GM23338 (cell line): Measurements from ENCODE around the gene PLEKHO1. TPM values are rescaled to one million over a fixed set of nuclear protein-coding genes. Genes with fewer than 3 reads are reported as not detected.

ENCODE experiments used
- ATAC-seq: fragments of 200-7000 bp; cut with Tn5 transposase; 3 replicates; pipeline ENCODE4 v1.9.1; 2020
- DNase-seq: peaks from one replicate; pipeline ENCODE4 v3.0.0-alpha.2; 2015; ENCODE audit warnings: low spot score
- H2AFZ ChIP-seq: fragments of 200-600 bp; sonication (generic); 2 replicates; pipeline ENCODE4 v1.8.0; 2016; ENCODE audit warnings: antibody characterized with exemption, mild to moderate bottlenecking, moderate library complexity
- H3F3A ChIP-seq: fragments of 200-600 bp; sonication (generic); replicated peaks from 2 replicates; pipeline ENCODE4 v1.8.0; 2017; ENCODE audit warnings: antibody characterized with exemption, mixed run types, low read depth
- H3K27ac ChIP-seq: fragments of 200-600 bp; sonication (generic); 2 replicates; pipeline ENCODE4 v1.6.1; 2016; ENCODE audit warnings: low read depth
- H3K27me3 ChIP-seq: fragments of 200-600 bp; sonication (generic); 2 replicates; pipeline ENCODE4 v1.8.0; 2016; ENCODE audit warnings: mild to moderate bottlenecking, mixed run types, moderate library complexity; ENCODE audit not compliant: insufficient read depth
- H3K36me3 ChIP-seq: fragments of 200-600 bp; sonication (generic); 2 replicates; pipeline ENCODE4 v1.8.0; 2016; ENCODE audit warnings: mild to moderate bottlenecking; ENCODE audit not compliant: insufficient read depth
- H3K4me1 ChIP-seq: fragments of 200-600 bp; sonication (generic); 2 replicates; pipeline ENCODE4 v1.8.0; 2016; ENCODE audit warnings: mild to moderate bottlenecking, moderate library complexity; ENCODE audit not compliant: insufficient read depth
- H3K4me2 ChIP-seq: fragments of 200-600 bp; sonication (generic); 2 replicates; pipeline ENCODE4 v1.7.1; 2017; ENCODE audit warnings: mixed run types
- H3K4me3 ChIP-seq: fragments of 200-600 bp; sonication (generic); 2 replicates; pipeline ENCODE4 v1.6.1; 2016; ENCODE audit warnings: mixed run types
- H3K79me2 ChIP-seq: fragments of 200-600 bp; sonication (generic); replicated peaks from 2 replicates; pipeline ENCODE4 v1.8.0; 2017; ENCODE audit warnings: mild to moderate bottlenecking; ENCODE audit not compliant: insufficient read depth
- H3K9me2 ChIP-seq: fragments of 200-600 bp; sonication (generic); 2 replicates; pipeline ENCODE4 v1.8.0; 2017; ENCODE audit not compliant: insufficient read depth
- H4K20me1 ChIP-seq: fragments of 200-600 bp; sonication (generic); replicated peaks from 2 replicates; pipeline ENCODE4 v1.8.0; 2017; ENCODE audit warnings: mild to moderate bottlenecking; ENCODE audit not compliant: insufficient read depth
- H3K27ac Mint-ChIP-seq: 2 replicates; pipeline ENCODE4 v1.8.0; 2020; ENCODE audit warnings: inconsistent platforms, mild to moderate bottlenecking, moderate library complexity, mixed read lengths
- H3K27me3 Mint-ChIP-seq: 3 replicates; pipeline ENCODE4 v1.8.0; 2022; ENCODE audit warnings: low read depth, mild to moderate bottlenecking, moderate library complexity, mixed read lengths, inconsistent platforms; ENCODE audit not compliant: insufficient read depth, poor library complexity
- H3K36me3 Mint-ChIP-seq: 3 replicates; pipeline ENCODE4 v1.8.0; 2021; ENCODE audit warnings: low read depth, mild to moderate bottlenecking, inconsistent platforms, moderate library complexity, mixed read lengths
- H3K4me1 Mint-ChIP-seq: 3 replicates; pipeline ENCODE4 v1.8.0; 2020; ENCODE audit warnings: mild to moderate bottlenecking, inconsistent platforms, mixed read lengths
- H3K4me3 Mint-ChIP-seq: 3 replicates; pipeline ENCODE4 v1.8.0; 2021; ENCODE audit warnings: moderate library complexity, mild to moderate bottlenecking, inconsistent platforms, mixed read lengths
- H3K9me3 Mint-ChIP-seq: 3 replicates; pipeline ENCODE4 v1.8.0; 2020; ENCODE audit warnings: moderate library complexity, mild to moderate bottlenecking, inconsistent platforms, mixed read lengths
- CREB1 ChIP-seq: fragments of 250-450 bp; sonication (Bioruptor Pico); IDR thresholded peaks from 2 replicates; pipeline ENCODE4 v1.5.0; 2020; ENCODE audit warnings: low read depth, mild to moderate bottlenecking, moderate library complexity
- CTCF ChIP-seq, 2 experiments: fragments of 200-600 bp in 1 of 2; sonication (generic) in 1 of 2; conservative IDR thresholded peaks; 2 replicates each; pipeline versions ENCODE4 v1.5.1 to v1.6.1; 2016 to 2017; ENCODE audit warnings: antibody characterized with exemption in 2 of 2, low read depth in 2 of 2, mild to moderate bottlenecking in 2 of 2, moderate library complexity in 1 of 2
- EZH2 ChIP-seq: fragments of 200-600 bp; sonication (generic); IDR thresholded peaks from one replicate; pipeline ENCODE4 v1.8.0; 2017; ENCODE audit warnings: antibody characterized with exemption, mild to moderate bottlenecking, low read depth; ENCODE audit not compliant: unreplicated experiment
- NANOG ChIP-seq: IDR thresholded peaks from 2 replicates; pipeline ENCODE4 v1.6.1; 2016; ENCODE audit warnings: antibody characterized with exemption, borderline replicate concordance
- POLR2AphosphoS5 ChIP-seq: IDR thresholded peaks from 2 replicates; pipeline ENCODE4 v1.6.1; 2016; ENCODE audit warnings: antibody characterized with exemption, low read depth
- REST ChIP-seq: IDR thresholded peaks from one replicate; pipeline ENCODE4 v1.6.1; 2018; ENCODE audit warnings: antibody characterized with exemption; ENCODE audit not compliant: unreplicated experiment
- STAT1 ChIP-seq: IDR thresholded peaks from one replicate; pipeline ENCODE4 v1.6.1; 2016; ENCODE audit warnings: antibody characterized with exemption; ENCODE audit not compliant: unreplicated experiment
- ZNF114 ChIP-seq: fragments of 250-450 bp; sonication (Bioruptor Pico); IDR thresholded peaks from 2 replicates; pipeline ENCODE4 v1.5.0; 2020; ENCODE audit warnings: mild to moderate bottlenecking, moderate library complexity
- ZNF331 ChIP-seq: fragments of 250-450 bp; sonication (Bioruptor Pico); IDR thresholded peaks from 2 replicates; pipeline ENCODE4 v1.5.0; 2020; ENCODE audit warnings: low read depth, mild to moderate bottlenecking, moderate library complexity
- polyA plus RNA-seq: library from polyadenylated mRNA; unstranded; fragments of >200 nt; fragmentation: Nextera tagmentation; extraction: Ambion mirVana; gene quantifications from 2 replicates; pipeline ENCODE4 v1.2.1, GENCODE V29; 2016
- total RNA-seq: library from RNA; depleted of rRNA; stranded (reverse); fragments of >200 nt; shearing (Covaris generic); gene quantifications from 2 replicates; pipeline ENCODE4 v1.2.3, GENCODE V29; 2014

PLEKHO1 gene
- total and polyA plus RNA-seq, 2 experiments from 2014 or later = 34.3 to 36.7 TPM

- Histone ChIP-seq H3K4me3 (peak overlapping the region; percentile 55), H3K36me3 (peaks cover under 1% of the 10 kb centered on the region; the same call in 1 of the 2 replicates), H3K27ac (peak overlapping the region; percentile 96), H3K9me2 (no peaks in the 10 kb centered on the region; the same call in 1 of the 2 replicates), H4K20me1 (0 out of 2 replicates have a peak, but pooled peaks cover under 1% of the 10 kb centered on the region), H3F3A (peaks cover 17% of the 10 kb centered on the region), H3K27me3 (no peaks in the 10 kb centered on the region), H2AFZ (no peak overlapping the region), H3K4me2 (peak overlapping the region; percentile 67), H3K79me2 (no peaks in the 10 kb centered on the region), H3K4me1 (peaks cover 26% of the 10 kb centered on the region)
- H3K36me3 Mint-ChIP-seq = peaks cover 26% of the 10 kb centered on the region
- ATAC-seq (peak; percentile 91), DNase-seq (peak; percentile 97)
- H3K4me3 Mint-ChIP-seq = peak overlapping the region; percentile 66
- no peaks in the 10 kb centered on the region for H3K9me3 Mint-ChIP-seq
- H3K4me1 Mint-ChIP-seq = peaks cover 49% of the 10 kb centered on the region
- TF ChIP-seq NANOG (no peak), CREB1 (CRISPR knock-in tag) (peak; percentile 77), ZNF331 (CRISPR knock-in tag) (no peak), REST (no peak), STAT1 (no peak), CTCF (conservative IDR thresholded peaks at IDR 0.05; ENCODE audit: low read depth in 2 of 2) (0 out of 4 replicates have a peak, but pooled peaks of 1 of the 2 experiments have one; percentile 12), POLR2AphosphoS5 (peak; percentile 73)
- peaks cover 10% of the 10 kb centered on the region for H3K27me3 Mint-ChIP-seq
- peak overlapping the region; percentile 99 for H3K27ac Mint-ChIP-seq
Observed at GRCh38 chr1:150162862-150163706, 13.4 kb downstream of the PLEKHO1 start.

- ATAC-seq (no peak), DNase-seq (no peak)
- peak overlapping the region; percentile 62; the same call in 1 of the 2 replicates for H3K27ac Mint-ChIP-seq
- Histone ChIP-seq H3F3A (peaks cover 17% of the 10 kb centered on the region), H3K27me3 (no peaks in the 10 kb centered on the region), H3K9me2 (no peaks in the 10 kb centered on the region; the same call in 1 of the 2 replicates), H3K36me3 (no peaks in the 10 kb centered on the region), H3K4me3 (no peak overlapping the region), H3K4me1 (peaks cover 26% of the 10 kb centered on the region), H4K20me1 (no peaks in the 10 kb centered on the region), H3K27ac (peak overlapping the region; percentile 75; the same call in 1 of the 2 replicates), H3K79me2 (no peaks in the 10 kb centered on the region), H3K4me2 (peak overlapping the region; percentile 35; the same call in 1 of the 2 replicates), H2AFZ (no peak overlapping the region)
- no peak for TF ChIP-seq NANOG
- TF ChIP-seq ZNF114 (CRISPR knock-in tag) = no peak
- no peak for TF ChIP-seq ZNF331 (CRISPR knock-in tag)
- no peak for TF ChIP-seq EZH2
- peaks cover 49% of the 10 kb centered on the region for H3K4me1 Mint-ChIP-seq
- peaks cover 10% of the 10 kb centered on the region for H3K27me3 Mint-ChIP-seq
- no peaks in the 10 kb centered on the region for H3K9me3 Mint-ChIP-seq
- peaks cover 19% of the 10 kb centered on the region for H3K36me3 Mint-ChIP-seq
- H3K4me3 Mint-ChIP-seq = peak overlapping the region; percentile 24; the same call in 1 of the 3 replicates
Observed at GRCh38 chr1:150164224-150164623, 14.5 kb downstream of the PLEKHO1 start.
